ENCODE results near the gene IL25.
"Not testable (repeated sequence)": the region's sequence is repeated elsewhere in the genome, so short reads cannot be mapped to it uniquely, and the experiment has no call there.

Gene IL25

GRCh38 chr14:23425169-23425568 is 52.6 kb downstream of the IL25 start:
- H3K27me3 ChIP-seq (ENCODE audit: control insufficient read depth, insufficient read depth, low read length), result no peaks in the 10 kb centered on the region
- TF ChIP-seq CTCF (IDR thresholded peaks at IDR 0.05), result no peak
- no peak overlapping the region for H3K27ac ChIP-seq
- H3K4me1 ChIP-seq, result no peaks in the 10 kb centered on the region
- H3K4me2 ChIP-seq (ENCODE audit: low read length), result no peak overlapping the region
- H3K79me2 ChIP-seq, result no peaks in the 10 kb centered on the region
- H3K9ac ChIP-seq, result no peak overlapping the region
- H2AFZ ChIP-seq, result no peak overlapping the region
- no peaks in the 10 kb centered on the region for H3K36me3 ChIP-seq (ENCODE audit: control insufficient read depth, insufficient read depth, low read length)
- H3K4me3 ChIP-seq (ENCODE audit: low read depth, low read length), result no peak overlapping the region
- H3K9me3 ChIP-seq (ENCODE audit: control insufficient read depth, low read length), result no peaks in the 10 kb centered on the region

DNA sequence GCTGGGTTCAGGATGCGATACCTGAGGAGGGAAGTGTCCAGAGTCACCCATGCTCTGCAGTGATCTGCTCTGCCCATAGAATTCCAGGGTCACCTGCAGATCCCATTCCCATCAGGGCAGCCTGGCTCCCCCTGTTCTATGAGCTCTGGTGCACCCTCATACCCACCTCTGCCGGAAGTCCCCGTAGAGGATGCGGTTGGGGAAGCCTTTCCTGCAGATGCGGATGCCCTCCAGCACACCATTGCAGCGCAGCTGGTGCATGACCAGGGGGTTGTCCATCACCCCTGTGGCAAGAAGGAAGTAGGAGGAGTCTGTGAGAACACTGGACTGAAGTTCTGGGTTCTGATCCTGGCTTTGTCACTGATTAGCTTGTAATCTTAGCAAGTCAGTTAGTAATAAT is 53.2 kb downstream of the IL25 start:
- H3K9ac ChIP-seq; H3K79me2 ChIP-seq; H3K36me3 ChIP-seq (ENCODE audit: control insufficient read depth, insufficient read depth, low read length); H3K27ac ChIP-seq; H3K27me3 ChIP-seq (ENCODE audit: control insufficient read depth, insufficient read depth, low read length); H3K9me3 ChIP-seq (ENCODE audit: control insufficient read depth, low read length); H2AFZ ChIP-seq; H3K4me1 ChIP-seq; H3K4me3 ChIP-seq (ENCODE audit: low read depth, low read length); H3K4me2 ChIP-seq (ENCODE audit: low read length): not testable (repeated sequence)

All from parathyroid adenoma (tissue), 2 donors.